MM.1S (cell line): ENCODE results near the gene EXOC3.

ENCODE experiments used
- DNase-seq: peaks from one replicate; pipeline ENCODE4 v3.0.0-alpha.2; 2015
- H2AFZ ChIP-seq: fragments of 300-600 bp; sonication (generic); 2 replicates; pipeline ENCODE4 v1.6.0; 2016; ENCODE audit warnings: antibody characterized with exemption, low read length
- H3F3A ChIP-seq: fragments of 300-600 bp; sonication (generic); 2 replicates; pipeline ENCODE4 v1.6.1; 2016; ENCODE audit warnings: mild to moderate bottlenecking, antibody characterized with exemption, low read length, moderate library complexity, mixed read lengths; ENCODE audit not compliant: insufficient read depth
- H3K27ac ChIP-seq: fragments of 300-600 bp; sonication (generic); 2 replicates; pipeline ENCODE4 v1.5.1; 2016; ENCODE audit warnings: mild to moderate bottlenecking, low read length
- H3K27me3 ChIP-seq: fragments of 300-600 bp; sonication (generic); replicated peaks from 2 replicates; pipeline ENCODE4 v1.6.0; 2016; ENCODE audit warnings: low read length; ENCODE audit not compliant: insufficient read depth
- H3K36me3 ChIP-seq: fragments of 300-600 bp; sonication (generic); replicated peaks from 2 replicates; pipeline ENCODE4 v1.6.1; 2016; ENCODE audit warnings: mild to moderate bottlenecking, low read length, mixed read lengths; ENCODE audit not compliant: insufficient read depth
- H3K4me1 ChIP-seq: fragments of 300-600 bp; sonication (generic); 2 replicates; pipeline ENCODE4 v1.6.1; 2016; ENCODE audit warnings: low read length, mixed read lengths
- H3K4me2 ChIP-seq: fragments of 300-600 bp; sonication (generic); 2 replicates; pipeline ENCODE4 v1.6.0; 2016; ENCODE audit warnings: low read depth, low read length
- H3K4me3 ChIP-seq: fragments of 300-600 bp; sonication (generic); 2 replicates; pipeline ENCODE4 v1.5.1; 2016; ENCODE audit warnings: low read length, mixed read lengths
- H3K79me2 ChIP-seq: fragments of 300-600 bp; sonication (generic); 2 replicates; pipeline ENCODE4 v1.6.1; 2016; ENCODE audit warnings: mixed run types, low read length, mixed read lengths
- H3K9ac ChIP-seq: fragments of 300-600 bp; sonication (generic); 2 replicates; pipeline ENCODE4 v1.6.1; 2016; ENCODE audit warnings: low read length, mixed read lengths
- H3K9me2 ChIP-seq: fragments of 300-600 bp; sonication (generic); replicated peaks from 2 replicates; pipeline ENCODE4 v1.6.1; 2016; ENCODE audit warnings: mild to moderate bottlenecking, low read length, mixed read lengths; ENCODE audit not compliant: insufficient read depth
- H3K9me3 ChIP-seq: fragments of 300-600 bp; sonication (generic); replicated peaks from 2 replicates; pipeline ENCODE4 v1.6.1; 2016; ENCODE audit warnings: mild to moderate bottlenecking, low read length, mixed read lengths; ENCODE audit not compliant: insufficient read depth
- H4K20me1 ChIP-seq: fragments of 300-600 bp; sonication (generic); 2 replicates; pipeline ENCODE4 v1.6.1; 2016; ENCODE audit warnings: mild to moderate bottlenecking, low read length, moderate library complexity, mixed read lengths; ENCODE audit not compliant: insufficient read depth
- EZH2 ChIP-seq: fragments of 300-600 bp; sonication (generic); optimal IDR thresholded peaks from 2 replicates; pipeline ENCODE3; 2017; ENCODE audit warnings: low read depth, mild to moderate bottlenecking, antibody characterized with exemption, low read length, mixed read lengths
- EZH2phosphoT487 ChIP-seq: fragments of 300-600 bp; sonication (generic); IDR thresholded peaks from 2 replicates; pipeline ENCODE4 v1.6.1; 2018; ENCODE audit warnings: antibody characterized with exemption, low read length
- TF ChIP-seq, protein P1 (sequence below): fragments of 300-600 bp; sonication (generic); IDR thresholded peaks from 2 replicates; pipeline ENCODE4 v1.5.1; 2016; ENCODE audit warnings: antibody characterized with exemption, low read length, mixed read lengths

EXOC3 gene

GRCh38 chr5:455806-456205 lies 12.8 kb downstream of the EXOC3 start:
- peaks cover 53% of the 10 kb centered on the region for H3K79me2 ChIP-seq
- no peak overlapping the region for H3K9ac ChIP-seq
- no peak overlapping the region for H3K4me3 ChIP-seq
- peaks cover 4% of the 10 kb centered on the region for H3K36me3 ChIP-seq
- H3K27me3 ChIP-seq: no peaks in the 10 kb centered on the region
- no peak overlapping the region for H3K27ac ChIP-seq
- H2AFZ ChIP-seq: no peak overlapping the region
- H3F3A ChIP-seq: no peaks in the 10 kb centered on the region
- H3K4me1 ChIP-seq: peaks cover 7% of the 10 kb centered on the region
- no peaks in the 10 kb centered on the region for H3K9me3 ChIP-seq
- H4K20me1 ChIP-seq: no peaks in the 10 kb centered on the region
- no peak for TF ChIP-seq EZH2
- no peak for TF ChIP-seq EZH2phosphoT487
- TF ChIP-seq, protein P1, sequence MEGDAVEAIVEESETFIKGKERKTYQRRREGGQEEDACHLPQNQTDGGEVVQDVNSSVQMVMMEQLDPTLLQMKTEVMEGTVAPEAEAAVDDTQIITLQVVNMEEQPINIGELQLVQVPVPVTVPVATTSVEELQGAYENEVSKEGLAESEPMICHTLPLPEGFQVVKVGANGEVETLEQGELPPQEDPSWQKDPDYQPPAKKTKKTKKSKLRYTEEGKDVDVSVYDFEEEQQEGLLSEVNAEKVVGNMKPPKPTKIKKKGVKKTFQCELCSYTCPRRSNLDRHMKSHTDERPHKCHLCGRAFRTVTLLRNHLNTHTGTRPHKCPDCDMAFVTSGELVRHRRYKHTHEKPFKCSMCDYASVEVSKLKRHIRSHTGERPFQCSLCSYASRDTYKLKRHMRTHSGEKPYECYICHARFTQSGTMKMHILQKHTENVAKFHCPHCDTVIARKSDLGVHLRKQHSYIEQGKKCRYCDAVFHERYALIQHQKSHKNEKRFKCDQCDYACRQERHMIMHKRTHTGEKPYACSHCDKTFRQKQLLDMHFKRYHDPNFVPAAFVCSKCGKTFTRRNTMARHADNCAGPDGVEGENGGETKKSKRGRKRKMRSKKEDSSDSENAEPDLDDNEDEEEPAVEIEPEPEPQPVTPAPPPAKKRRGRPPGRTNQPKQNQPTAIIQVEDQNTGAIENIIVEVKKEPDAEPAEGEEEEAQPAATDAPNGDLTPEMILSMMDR: no peak
- H3K9me2 ChIP-seq: no peaks in the 10 kb centered on the region
- DNase-seq: no peak
- no peak overlapping the region for H3K4me2 ChIP-seq

- H3K27ac ChIP-seq: no peak overlapping the region
- no peak overlapping the region for H3K4me2 ChIP-seq
- peaks cover 52% of the 10 kb centered on the region for H3K79me2 ChIP-seq
- no peak overlapping the region for H2AFZ ChIP-seq
- H4K20me1 ChIP-seq: no peaks in the 10 kb centered on the region
- no peaks in the 10 kb centered on the region for H3K9me3 ChIP-seq
- peaks cover 7% of the 10 kb centered on the region for H3K4me1 ChIP-seq
- no peak overlapping the region for H3K9ac ChIP-seq
- no peaks in the 10 kb centered on the region; the same call in none of the 2 replicates for H3K36me3 ChIP-seq
- TF ChIP-seq, protein P1: no peak
- DNase-seq: no peak
- H3K9me2 ChIP-seq: no peaks in the 10 kb centered on the region
- no peaks in the 10 kb centered on the region for H3F3A ChIP-seq
- H3K4me3 ChIP-seq: no peak overlapping the region
- H3K27me3 ChIP-seq: no peaks in the 10 kb centered on the region
These were observed 13.6 kb downstream of the EXOC3 start for GRCh38 chr5:456351-457194.

- Histone ChIP-seq H2AFZ (no peak overlapping the region), H3K9me2 (no peaks in the 10 kb centered on the region), H3F3A (no peaks in the 10 kb centered on the region), H3K4me3 (no peak overlapping the region), H3K9ac (no peak overlapping the region), H3K4me1 (peaks cover 7% of the 10 kb centered on the region), H4K20me1 (no peaks in the 10 kb centered on the region), H3K4me2 (no peak overlapping the region), H3K36me3 (peaks cover 3% of the 10 kb centered on the region; the same call in 1 of the 2 replicates), H3K79me2 (peaks cover 44% of the 10 kb centered on the region), H3K9me3 (no peaks in the 10 kb centered on the region), H3K27me3 (no peaks in the 10 kb centered on the region), H3K27ac (no peak overlapping the region)
- TF ChIP-seq EZH2 (no peak), EZH2phosphoT487 (no peak)
- TF ChIP-seq, protein P1: no peak
- DNase-seq: no peak
These were observed 14.4 kb downstream of the EXOC3 start for GRCh38 chr5:457195-457961.
